NCI-H2107 treated with DMSO at 0.1 percent for 48 hours (cell line): ENCODE results near the gene TREX2.

Experiments used
- DNase-seq: peaks from one replicate; lab custom pipeline; 2025; ENCODE audit not compliant: unreplicated experiment; lab: John Stamatoyannopoulos, UW

TREX2 gene

GRCh38 chrX:153440556-153441135 is 5.2 kb downstream of the TREX2 start:
- DNase-seq, result peak; percentile 19

GRCh38 chrX:153439977-153440376 is 5.9 kb downstream of the TREX2 start:
- no peak for DNase-seq

- peak; percentile 65 for DNase-seq
Measured at GRCh38 chrX:153438532-153438931, 7.3 kb downstream of the TREX2 start.

- DNase-seq, result no peak
Measured at GRCh38 chrX:153435845-153436244, 10.0 kb downstream of the TREX2 start.

GRCh38 chrX:153434801-153435200 is 11.1 kb downstream of the TREX2 start:
- DNase-seq, result no peak

- DNase-seq, result no peak
Measured at GRCh38 chrX:153433781-153434285, 12.0 kb downstream of the TREX2 start.

GRCh38 chrX:153433161-153433680 is 12.6 kb downstream of the TREX2 start:
- no peak for DNase-seq

- DNase-seq, result no peak
Measured at GRCh38 chrX:153430796-153431195, 15.1 kb downstream of the TREX2 start.

GRCh38 chrX:153426204-153426603 is 19.7 kb downstream of the TREX2 start:
- no peak for DNase-seq

- DNase-seq, result no peak
Measured at GRCh38 chrX:153423652-153424051, 22.2 kb downstream of the TREX2 start.

- no peak for DNase-seq
Measured at GRCh38 chrX:153421856-153422255, 24.0 kb downstream of the TREX2 start.

- no peak for DNase-seq
Measured at GRCh38 chrX:153420851-153421599, 24.8 kb downstream of the TREX2 start.

GRCh38 chrX:153417637-153418036 is 28.2 kb downstream of the TREX2 start:
- DNase-seq, result no peak

- DNase-seq, result peak; percentile 40
Measured at GRCh38 chrX:153416781-153417450, 28.9 kb downstream of the TREX2 start.

GRCh38 chrX:153414856-153415510 is 30.9 kb downstream of the TREX2 start:
- no peak for DNase-seq

GRCh38 chrX:153413731-153414130 is 32.1 kb downstream of the TREX2 start:
- no peak for DNase-seq

- DNase-seq, result peak; percentile 52
Measured at GRCh38 chrX:153412746-153413720, 32.8 kb downstream of the TREX2 start.

GRCh38 chrX:153411988-153412574 is 33.8 kb downstream of the TREX2 start:
- DNase-seq, result peak; percentile 88

- DNase-seq, result no peak
Measured at GRCh38 chrX:153411255-153411987, 34.4 kb downstream of the TREX2 start, which contains the start of gene ZFP92. Gene ZFP92 (plus strand): TSS chrX:153411472. CDS start chrX:153418323, 6,851 bp downstream.
